Measurements from ENCODE around the gene CREG1. TPM values are rescaled to one million over a fixed set of nuclear protein-coding genes. Genes with fewer than 3 reads are reported as not detected.

Gene CREG1
- total RNA-seq = 10 to 100 TPM; 47.8 to 70.6 (median 58.7) TPM
- long read RNA-seq, donor 1, transcript CREG1-201 (4 exons, 1,974 nt) = major isoform, 164 of 166 reads
- long read RNA-seq, donor 1, partial matches to known transcripts = 0 of 166 reads
- long read RNA-seq, donor 1, other reads (novel, unspliced or antisense) = 2 of 166 reads
- long read RNA-seq, donor 2, transcript CREG1-201 (4 exons, 1,974 nt) = major isoform, 63 of 65 reads
- long read RNA-seq, donor 2, partial matches to known transcripts = 1 of 65 reads
- long read RNA-seq, donor 2, other reads (novel, unspliced or antisense) = 1 of 65 reads

- H3K36me3 ChIP-seq (ENCODE audit: low read depth) = no peaks in the 10 kb centered on the region
- intact Hi-C loops (cut with DNase I, micrococcal nuclease) = no loop called here
- H3K4me1 ChIP-seq (ENCODE audit: low read depth) = peaks cover 6% of the 10 kb centered on the region
- DNase-seq (peak; percentile 96 to 97 (median 96)), ATAC-seq (peak; percentile 99)
- no peaks in the 10 kb centered on the region for H3K9me3 ChIP-seq
- no peak for TF ChIP-seq CTCF (IDR thresholded peaks at IDR 0.05)
- peak within 1 kb of the TSS; percentile 51 for H3K4me3 ChIP-seq
Measured at GRCh38 chr1:167553136-167554027, at the start of gene CREG1. Gene CREG1 (minus strand): TSS chr1:167553762.

GRCh38 chr1:167602840-167603239, 49.3 kb upstream of the CREG1 start:
- H3K4me1 ChIP-seq (ENCODE audit: low read depth) = peaks cover 17% of the 10 kb centered on the region
- no peak for TF ChIP-seq CTCF (IDR thresholded peaks at IDR 0.05)
- DNase-seq = no peak
- no peak overlapping the region for H3K4me3 ChIP-seq
- ATAC-seq = no peak
- intact Hi-C loops (cut with DNase I, micrococcal nuclease) = loop anchor here in 1 of 2 donors (5.0 kb wide), 1 partner anchor 84 kb away; no protein-coding TSS in a partner anchor
- H3K36me3 ChIP-seq (ENCODE audit: low read depth) = no peaks in the 10 kb centered on the region
- H3K9me3 ChIP-seq = peaks cover 11% of the 10 kb centered on the region

- Histone ChIP-seq H3K4me1 (ENCODE audit: low read depth) (peaks cover 17% of the 10 kb centered on the region), H3K4me3 (no peak overlapping the region), H3K9me3 (peaks cover under 1% of the 10 kb centered on the region), H3K36me3 (ENCODE audit: low read depth) (no peaks in the 10 kb centered on the region)
- DNase-seq (peak; percentile 33 to 59 (median 43)), ATAC-seq (peak; percentile 76)
- intact Hi-C loops (cut with DNase I, micrococcal nuclease) = loop anchor here (2.0 to 5.0 kb wide), 2 partner anchors 86 to 87 kb away; no protein-coding TSS in a partner anchor
- no peak for TF ChIP-seq CTCF (IDR thresholded peaks at IDR 0.05)
Measured at GRCh38 chr1:167601442-167602383, 48.2 kb upstream of the CREG1 start.

- no peaks in the 10 kb centered on the region for H3K9me3 ChIP-seq
- H3K4me1 ChIP-seq (ENCODE audit: low read depth) = peaks cover 17% of the 10 kb centered on the region
- no peaks in the 10 kb centered on the region for H3K36me3 ChIP-seq (ENCODE audit: low read depth)
- DNase-seq (peak in 1 of 3 donors; percentile 58), ATAC-seq (peak; percentile 72)
- H3K4me3 ChIP-seq = no peak overlapping the region
- TF ChIP-seq CTCF (IDR thresholded peaks at IDR 0.05) = no peak
- intact Hi-C loops (cut with DNase I, micrococcal nuclease) = loop anchor here (2.0 to 5.0 kb wide), 2 partner anchors 87 to 89 kb away; no protein-coding TSS in a partner anchor
Measured at GRCh38 chr1:167599957-167600581, 46.5 kb upstream of the CREG1 start.

Data from mucosa of descending colon (tissue), 3 donors.